Measurements from ENCODE around the gene CAMK4.

- no peak for TF ChIP-seq EZH2 (IDR thresholded peaks at IDR 0.05; ENCODE audit: low read length, missing control alignments)
- TF ChIP-seq, protein P1, sequence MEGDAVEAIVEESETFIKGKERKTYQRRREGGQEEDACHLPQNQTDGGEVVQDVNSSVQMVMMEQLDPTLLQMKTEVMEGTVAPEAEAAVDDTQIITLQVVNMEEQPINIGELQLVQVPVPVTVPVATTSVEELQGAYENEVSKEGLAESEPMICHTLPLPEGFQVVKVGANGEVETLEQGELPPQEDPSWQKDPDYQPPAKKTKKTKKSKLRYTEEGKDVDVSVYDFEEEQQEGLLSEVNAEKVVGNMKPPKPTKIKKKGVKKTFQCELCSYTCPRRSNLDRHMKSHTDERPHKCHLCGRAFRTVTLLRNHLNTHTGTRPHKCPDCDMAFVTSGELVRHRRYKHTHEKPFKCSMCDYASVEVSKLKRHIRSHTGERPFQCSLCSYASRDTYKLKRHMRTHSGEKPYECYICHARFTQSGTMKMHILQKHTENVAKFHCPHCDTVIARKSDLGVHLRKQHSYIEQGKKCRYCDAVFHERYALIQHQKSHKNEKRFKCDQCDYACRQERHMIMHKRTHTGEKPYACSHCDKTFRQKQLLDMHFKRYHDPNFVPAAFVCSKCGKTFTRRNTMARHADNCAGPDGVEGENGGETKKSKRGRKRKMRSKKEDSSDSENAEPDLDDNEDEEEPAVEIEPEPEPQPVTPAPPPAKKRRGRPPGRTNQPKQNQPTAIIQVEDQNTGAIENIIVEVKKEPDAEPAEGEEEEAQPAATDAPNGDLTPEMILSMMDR (conservative IDR thresholded peaks at IDR 0.05 in 1 of 2, IDR thresholded peaks at IDR 0.05 in 1 of 2; ENCODE audit: low read depth in 1 of 2, low read length in 2 of 2), result no peak
Measured at GRCh38 chr5:111364992-111365391, 140.8 kb downstream of the CAMK4 start.

Measured in fibroblast of lung (primary cell).